Lower leg skin (tissue), 3 donors: ENCODE results near the gene C18orf63.

Experiments
- POLR2A ChIP-seq, 2 donors: fragments of 450-650 bp; IDR thresholded peaks; one replicate each; pipeline ENCODE4 v1.6.1; 2016 to 2017; ENCODE audit warnings: antibody characterized with exemption in 2 of 2, mild to moderate bottlenecking in 1 of 2, moderate library complexity in 1 of 2
- TF ChIP-seq, protein P1 (sequence below), 3 donors: fragments of 450-650 bp; IDR thresholded peaks; one replicate each; pipeline ENCODE4 v1.5.1; 2016; ENCODE audit warnings: antibody characterized with exemption in 3 of 3, mild to moderate bottlenecking in 3 of 3, moderate library complexity in 2 of 3

DNA sequence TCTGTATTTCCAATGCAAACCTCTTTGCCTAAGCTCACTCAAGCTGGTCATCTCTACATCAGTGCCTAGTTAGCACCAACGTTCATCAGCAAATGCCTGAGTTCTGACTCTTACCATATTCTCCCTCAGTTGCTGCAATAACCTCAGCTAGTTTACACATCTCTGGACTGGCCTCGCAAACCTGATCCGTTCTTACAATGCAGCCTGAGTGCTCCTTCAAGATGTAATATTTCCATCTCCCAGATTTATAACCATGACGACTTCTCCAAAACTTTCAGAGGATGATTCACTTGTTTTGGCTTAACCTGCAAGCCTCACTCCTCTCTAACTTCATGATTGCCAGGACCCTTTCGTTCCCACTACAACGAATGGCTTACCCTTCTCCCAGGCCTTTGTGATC lies 71.7 kb downstream of the C18orf63 start:
- TF ChIP-seq, protein P1, sequence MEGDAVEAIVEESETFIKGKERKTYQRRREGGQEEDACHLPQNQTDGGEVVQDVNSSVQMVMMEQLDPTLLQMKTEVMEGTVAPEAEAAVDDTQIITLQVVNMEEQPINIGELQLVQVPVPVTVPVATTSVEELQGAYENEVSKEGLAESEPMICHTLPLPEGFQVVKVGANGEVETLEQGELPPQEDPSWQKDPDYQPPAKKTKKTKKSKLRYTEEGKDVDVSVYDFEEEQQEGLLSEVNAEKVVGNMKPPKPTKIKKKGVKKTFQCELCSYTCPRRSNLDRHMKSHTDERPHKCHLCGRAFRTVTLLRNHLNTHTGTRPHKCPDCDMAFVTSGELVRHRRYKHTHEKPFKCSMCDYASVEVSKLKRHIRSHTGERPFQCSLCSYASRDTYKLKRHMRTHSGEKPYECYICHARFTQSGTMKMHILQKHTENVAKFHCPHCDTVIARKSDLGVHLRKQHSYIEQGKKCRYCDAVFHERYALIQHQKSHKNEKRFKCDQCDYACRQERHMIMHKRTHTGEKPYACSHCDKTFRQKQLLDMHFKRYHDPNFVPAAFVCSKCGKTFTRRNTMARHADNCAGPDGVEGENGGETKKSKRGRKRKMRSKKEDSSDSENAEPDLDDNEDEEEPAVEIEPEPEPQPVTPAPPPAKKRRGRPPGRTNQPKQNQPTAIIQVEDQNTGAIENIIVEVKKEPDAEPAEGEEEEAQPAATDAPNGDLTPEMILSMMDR (IDR thresholded peaks at IDR 0.05), result no peak
- no peak for TF ChIP-seq POLR2A (IDR thresholded peaks at IDR 0.05)
